Osteocyte (in vitro differentiated cells): ENCODE data around the gene CDK6. TPM values are rescaled to one million over a fixed set of nuclear protein-coding genes. Genes with fewer than 3 reads are reported as not detected.
"Not testable (repeated sequence)": the region's sequence is repeated elsewhere in the genome, so short reads cannot be mapped to it uniquely, and the experiment has no call there.

Experiments used
- DNase-seq: peaks from one replicate; pipeline ENCODE4 v3.0.0; 2021; ENCODE audit warnings: mixed read lengths; ENCODE audit not compliant: unreplicated experiment; ENCODE audit errors: extremely low spot score
- H3K27ac Mint-ChIP-seq: one replicate; pipeline ENCODE4 v1.8.0; 2021; ENCODE audit warnings: mild to moderate bottlenecking, mixed read lengths; ENCODE audit not compliant: unreplicated experiment
- H3K27me3 Mint-ChIP-seq: one replicate; pipeline ENCODE4 v1.8.0; 2021; ENCODE audit warnings: mixed read lengths; ENCODE audit not compliant: unreplicated experiment
- H3K36me3 Mint-ChIP-seq: one replicate; pipeline ENCODE4 v1.8.0; 2021; ENCODE audit warnings: mixed read lengths; ENCODE audit not compliant: unreplicated experiment
- H3K4me1 Mint-ChIP-seq: one replicate; pipeline ENCODE4 v1.8.0; 2021; ENCODE audit warnings: mixed read lengths; ENCODE audit not compliant: unreplicated experiment
- H3K4me3 Mint-ChIP-seq: one replicate; pipeline ENCODE4 v1.8.0; 2021; ENCODE audit warnings: mild to moderate bottlenecking, moderate library complexity, mixed read lengths; ENCODE audit not compliant: unreplicated experiment
- H3K9me3 Mint-ChIP-seq: one replicate; pipeline ENCODE4 v1.8.0; 2021; ENCODE audit warnings: mixed read lengths; ENCODE audit not compliant: unreplicated experiment
- total RNA-seq: library from RNA; stranded (reverse); gene quantifications from 2 replicates; pipeline ENCODE4 v1.2.1, GENCODE V29; 2021
- TF ChIP-seq, protein P1 (sequence below): fragments of 200-600 bp; sonication (generic); IDR thresholded peaks from 2 replicates; pipeline ENCODE4 v1.5.0; 2021; ENCODE audit warnings: antibody characterized with exemption, mild to moderate bottlenecking, moderate library complexity

CDK6 gene
- total RNA-seq, 1 donor from 2014 or later: 53.6 TPM

DNA sequence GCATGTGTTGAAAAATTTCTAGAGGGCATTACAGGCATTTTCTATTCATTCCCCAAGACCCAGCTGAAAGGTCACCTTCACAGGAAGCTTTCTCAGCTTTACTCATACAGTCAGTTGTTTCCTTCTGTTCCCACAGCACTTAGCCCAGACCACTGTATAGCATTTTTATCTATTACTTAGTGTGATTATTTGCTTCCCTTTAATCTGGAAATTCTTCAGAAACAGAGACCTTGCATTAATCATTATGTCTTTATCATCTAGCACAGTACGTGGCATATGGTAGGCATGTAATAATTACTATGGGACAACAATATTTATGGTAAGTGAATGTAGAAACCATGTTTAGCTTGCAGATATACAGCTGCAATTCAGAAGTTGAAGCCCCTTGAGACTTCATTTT is 38.2 kb upstream of the CDK6 start:
- H3K27ac Mint-ChIP-seq: no peak overlapping the region
- DNase-seq: no peak

DNA sequence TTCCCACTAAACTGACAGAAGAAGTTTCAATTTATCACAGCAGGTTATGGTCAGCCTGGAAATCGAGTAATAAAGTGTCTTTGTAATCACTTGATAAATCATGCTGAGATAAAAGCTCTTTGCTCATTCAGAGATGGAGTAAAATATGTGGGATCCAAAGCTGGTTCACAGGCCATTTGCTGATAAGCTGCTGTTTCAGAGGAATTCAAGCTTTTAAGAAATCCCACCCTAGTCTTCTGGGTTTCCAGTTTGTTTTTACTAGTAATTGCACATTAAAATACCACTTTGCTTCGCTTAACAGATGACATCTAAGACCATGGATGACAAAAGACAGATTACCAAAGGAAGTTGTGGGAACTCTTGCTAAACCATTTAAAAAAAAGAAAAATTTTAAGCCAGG is 37.4 kb upstream of the CDK6 start:
- TF ChIP-seq, protein P1, sequence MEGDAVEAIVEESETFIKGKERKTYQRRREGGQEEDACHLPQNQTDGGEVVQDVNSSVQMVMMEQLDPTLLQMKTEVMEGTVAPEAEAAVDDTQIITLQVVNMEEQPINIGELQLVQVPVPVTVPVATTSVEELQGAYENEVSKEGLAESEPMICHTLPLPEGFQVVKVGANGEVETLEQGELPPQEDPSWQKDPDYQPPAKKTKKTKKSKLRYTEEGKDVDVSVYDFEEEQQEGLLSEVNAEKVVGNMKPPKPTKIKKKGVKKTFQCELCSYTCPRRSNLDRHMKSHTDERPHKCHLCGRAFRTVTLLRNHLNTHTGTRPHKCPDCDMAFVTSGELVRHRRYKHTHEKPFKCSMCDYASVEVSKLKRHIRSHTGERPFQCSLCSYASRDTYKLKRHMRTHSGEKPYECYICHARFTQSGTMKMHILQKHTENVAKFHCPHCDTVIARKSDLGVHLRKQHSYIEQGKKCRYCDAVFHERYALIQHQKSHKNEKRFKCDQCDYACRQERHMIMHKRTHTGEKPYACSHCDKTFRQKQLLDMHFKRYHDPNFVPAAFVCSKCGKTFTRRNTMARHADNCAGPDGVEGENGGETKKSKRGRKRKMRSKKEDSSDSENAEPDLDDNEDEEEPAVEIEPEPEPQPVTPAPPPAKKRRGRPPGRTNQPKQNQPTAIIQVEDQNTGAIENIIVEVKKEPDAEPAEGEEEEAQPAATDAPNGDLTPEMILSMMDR: no peak
- Mint-ChIP-seq H3K36me3 (peaks cover 1% of the 10 kb centered on the region), H3K4me3 (no peak overlapping the region), H3K9me3 (no peaks in the 10 kb centered on the region), H3K27ac (no peak overlapping the region), H3K27me3 (no peaks in the 10 kb centered on the region), H3K4me1 (peaks cover 8% of the 10 kb centered on the region)
- no peak for DNase-seq

More for the DNA sequence above, 38.2 kb upstream of the CDK6 start:
- no peaks in the 10 kb centered on the region for H3K27me3 Mint-ChIP-seq
- H3K4me3 Mint-ChIP-seq: no peak overlapping the region
- H3K36me3 Mint-ChIP-seq: peaks cover under 1% of the 10 kb centered on the region
- TF ChIP-seq, protein P1: no peak
- H3K9me3 Mint-ChIP-seq: peaks cover 5% of the 10 kb centered on the region
- peaks cover 8% of the 10 kb centered on the region for H3K4me1 Mint-ChIP-seq

DNA sequence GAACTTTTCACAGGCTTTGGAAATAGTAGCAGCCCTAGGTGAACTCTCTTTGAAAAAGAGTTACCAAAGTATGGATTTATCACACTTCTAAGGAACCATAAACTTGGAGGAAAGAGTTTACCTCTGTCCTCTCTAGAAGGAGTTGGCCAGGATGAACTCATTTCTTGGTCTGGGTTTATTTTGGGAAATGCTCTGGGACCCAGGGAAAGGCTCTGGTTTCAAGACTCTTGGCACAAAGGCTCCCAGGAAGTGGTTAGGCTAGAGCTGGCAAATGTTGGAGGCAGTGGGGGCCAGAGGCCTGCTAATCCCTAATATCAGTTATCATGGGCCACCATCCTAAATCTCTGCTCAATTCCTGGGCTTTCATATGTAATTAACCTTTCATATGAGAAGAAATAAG is 36.3 kb upstream of the CDK6 start:
- TF ChIP-seq, protein P1: no peak
- H3K27ac Mint-ChIP-seq: no peak overlapping the region
- DNase-seq: no peak
- peaks cover 5% of the 10 kb centered on the region for H3K36me3 Mint-ChIP-seq
- no peaks in the 10 kb centered on the region for H3K27me3 Mint-ChIP-seq
- peaks cover 6% of the 10 kb centered on the region for H3K9me3 Mint-ChIP-seq
- no peak overlapping the region for H3K4me3 Mint-ChIP-seq
- peaks cover 8% of the 10 kb centered on the region for H3K4me1 Mint-ChIP-seq

DNA sequence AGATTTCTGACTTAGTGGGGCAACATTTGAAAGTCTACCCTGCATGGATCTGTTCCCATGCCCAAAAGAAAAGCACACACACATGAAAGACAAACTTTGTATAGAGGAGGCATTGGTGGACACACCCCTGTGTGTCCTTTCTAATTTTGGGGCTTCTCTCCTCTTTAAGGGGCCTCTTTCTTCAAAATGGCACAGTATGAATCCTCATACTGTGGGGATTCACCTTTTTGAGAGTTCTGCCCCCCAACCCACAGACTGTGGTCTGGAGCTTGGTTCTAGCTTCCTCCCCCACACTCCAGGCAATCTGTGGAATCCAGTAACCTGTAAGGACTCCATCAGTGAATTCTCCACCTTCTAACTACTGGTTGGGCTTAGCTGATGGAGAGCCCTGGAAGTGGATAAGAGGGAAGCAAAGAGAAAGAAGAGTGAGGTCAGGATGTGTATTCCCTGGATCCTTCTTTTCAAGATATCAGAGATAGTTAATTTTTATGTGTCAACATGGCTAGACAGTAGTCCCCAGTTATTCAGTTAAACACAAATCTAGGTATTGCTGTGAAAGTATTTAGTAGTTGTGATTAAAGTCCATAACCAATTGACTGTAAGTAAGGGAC is 32.4 kb upstream of the CDK6 start:
- Mint-ChIP-seq H3K9me3 (peaks cover 6% of the 10 kb centered on the region), H3K27ac (no peak overlapping the region), H3K4me3 (no peak overlapping the region)

DNA sequence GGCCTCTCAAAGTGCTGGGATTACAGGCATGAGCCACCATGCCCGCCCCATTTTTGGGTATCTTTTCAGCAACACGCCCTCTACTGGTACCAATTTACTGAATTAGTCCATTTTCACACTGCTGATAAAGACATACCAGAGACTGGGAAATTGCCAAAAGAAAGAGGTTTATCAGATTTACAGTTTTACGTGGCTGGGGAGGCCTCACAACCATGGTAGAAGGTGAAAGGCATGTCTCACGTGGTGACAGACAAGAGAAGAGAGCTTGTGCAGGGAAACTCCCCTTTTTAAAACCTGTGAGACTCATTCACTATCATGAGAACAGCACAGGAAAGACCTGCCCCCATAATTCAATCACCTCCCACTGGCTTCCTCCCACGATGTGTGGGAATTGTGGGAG is 27.8 kb upstream of the CDK6 start:
- H3K27me3 Mint-ChIP-seq, H3K4me1 Mint-ChIP-seq, H3K4me3 Mint-ChIP-seq: not testable (repeated sequence)

More for the DNA sequence above, 32.4 kb upstream of the CDK6 start:
- H3K4me1 Mint-ChIP-seq: no peaks in the 10 kb centered on the region
- TF ChIP-seq, protein P1: no peak
- H3K27me3 Mint-ChIP-seq: no peaks in the 10 kb centered on the region
- no peak for DNase-seq
- H3K36me3 Mint-ChIP-seq: peaks cover 5% of the 10 kb centered on the region

More for the DNA sequence above, 27.8 kb upstream of the CDK6 start:
- DNase-seq, H3K36me3 Mint-ChIP-seq, H3K27ac Mint-ChIP-seq: not testable (repeated sequence)
- peaks cover 11% of the 10 kb centered on the region for H3K9me3 Mint-ChIP-seq
- TF ChIP-seq, protein P1: peak; percentile 11
